HG03025 (cell line): ENCODE measurements around the gene CD2BP2.

Experiments
- ATAC-seq: cut with Tn5 transposase; IDR thresholded peaks from one replicate; pipeline ENCODE4 v1.9.1; 2021; ENCODE audit warnings: mild to moderate bottlenecking, moderate library complexity; ENCODE audit not compliant: unreplicated experiment, low FRiP score

Gene CD2BP2

DNA sequence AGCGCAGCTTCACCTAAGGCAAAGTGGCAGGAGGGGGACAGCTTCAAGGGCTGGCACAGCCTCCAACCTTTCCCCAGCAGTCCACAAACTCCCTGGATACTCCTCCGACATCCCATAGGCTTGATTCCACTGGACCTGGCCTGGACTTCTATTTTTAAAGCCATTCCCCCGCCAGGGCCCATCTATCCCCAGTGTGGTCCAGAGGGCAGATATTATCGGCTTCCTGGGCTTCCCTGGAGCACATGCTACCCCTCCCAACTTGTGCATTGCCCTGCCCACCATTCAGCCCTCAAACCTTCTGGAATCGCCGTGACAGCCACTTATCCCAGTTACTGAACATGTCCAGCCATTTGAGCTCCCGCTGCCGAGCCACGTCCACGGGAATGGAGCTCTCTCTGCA is 10.1 kb upstream of the CD2BP2 start:
- ATAC-seq: no peak

DNA sequence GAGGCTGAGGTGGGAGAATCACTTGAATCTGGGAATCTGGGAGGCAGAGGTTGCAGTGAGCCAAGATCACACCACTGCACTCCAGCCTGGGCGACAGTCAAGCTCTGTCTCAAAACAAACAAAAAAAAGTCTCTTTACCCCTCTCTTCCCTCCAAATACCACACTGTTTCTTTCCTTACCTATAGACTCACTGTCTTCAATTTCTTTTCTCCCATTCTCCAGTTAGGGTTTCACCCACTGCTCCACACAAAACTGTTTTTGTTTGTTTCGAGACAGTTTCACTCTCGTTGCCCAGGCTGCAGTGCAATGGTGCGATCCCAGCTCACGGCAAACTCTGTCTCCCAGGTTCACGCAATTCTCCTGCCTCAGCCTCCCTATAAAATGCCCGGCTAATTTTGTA is 6.1 kb upstream of the CD2BP2 start:
- no peak for ATAC-seq

DNA sequence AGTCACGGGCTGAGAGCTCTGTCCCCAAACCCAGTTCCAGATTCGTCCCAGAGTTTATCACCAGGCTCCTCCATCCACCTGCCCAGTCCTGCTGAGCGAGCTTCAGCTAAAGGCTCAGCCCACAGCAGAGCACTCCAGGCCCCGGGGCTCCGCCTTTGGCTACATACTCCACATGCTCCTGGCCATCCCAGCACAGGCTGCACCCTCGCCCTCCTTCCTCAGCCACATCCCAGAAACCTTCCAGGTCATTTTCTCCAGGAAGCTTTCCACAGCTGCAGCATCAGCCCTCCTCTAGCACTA is 4.7 kb upstream of the CD2BP2 start:
- ATAC-seq: no peak

DNA sequence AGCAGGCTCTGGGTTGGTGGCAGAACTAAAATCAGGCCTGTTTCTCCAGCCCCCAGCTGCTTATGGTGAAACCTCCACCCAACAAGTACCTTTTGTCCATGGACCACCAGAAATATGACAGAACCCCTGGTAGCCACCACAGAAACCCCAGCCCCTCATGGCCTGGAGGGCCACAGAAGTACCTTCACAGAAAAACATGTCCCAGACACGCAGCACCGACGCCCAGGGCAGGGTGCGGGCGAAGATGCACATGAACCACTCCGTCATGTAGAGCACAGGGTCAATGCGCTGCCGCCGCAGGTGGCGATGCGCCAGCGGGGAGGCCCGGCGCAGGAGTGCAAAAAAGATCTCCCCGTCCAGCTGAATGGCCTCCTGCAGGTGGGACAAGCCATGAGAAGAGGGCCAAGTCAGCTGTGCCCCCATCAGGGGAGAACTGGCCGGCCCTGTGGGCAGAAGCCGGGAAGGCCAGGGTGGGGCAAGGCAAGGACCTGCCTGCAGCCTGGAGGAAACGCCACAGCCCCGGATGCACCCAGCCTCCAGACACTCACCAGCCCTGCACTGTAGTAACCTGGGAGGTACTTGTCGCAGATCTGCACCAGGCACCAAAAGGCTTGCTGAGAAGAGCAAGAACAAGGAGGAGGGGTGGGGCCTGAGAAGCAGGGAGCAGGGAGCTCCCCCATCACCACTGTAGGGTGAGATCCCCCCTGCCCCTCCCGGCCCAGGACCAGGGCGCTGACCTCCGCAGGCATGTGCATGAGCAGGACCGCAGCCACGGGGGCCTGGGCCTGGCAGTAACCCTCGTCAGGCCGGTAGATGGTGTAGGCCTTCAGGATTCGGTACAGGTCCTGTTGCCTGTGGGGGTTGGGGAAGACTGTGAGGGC is 4.1 kb upstream of the CD2BP2 start:
- ATAC-seq: no peak

DNA sequence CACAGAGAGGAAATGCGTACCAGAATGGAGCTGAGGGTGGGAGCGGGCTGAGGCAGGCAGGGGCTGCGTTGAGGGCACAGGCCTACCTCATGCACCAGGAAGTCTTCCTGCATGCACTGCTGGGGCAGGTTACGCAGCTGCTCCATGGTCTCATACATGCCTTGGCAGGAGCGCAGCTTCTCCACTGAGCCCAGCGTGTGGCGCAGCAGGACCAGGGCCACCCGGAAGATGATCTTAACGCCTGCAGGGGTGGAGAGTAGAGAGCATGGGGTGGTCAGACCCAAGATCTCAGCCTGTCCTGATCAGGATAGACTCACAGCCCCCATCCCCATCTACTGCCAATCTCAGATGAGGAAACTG is 3.4 kb upstream of the CD2BP2 start:
- ATAC-seq: no peak

DNA sequence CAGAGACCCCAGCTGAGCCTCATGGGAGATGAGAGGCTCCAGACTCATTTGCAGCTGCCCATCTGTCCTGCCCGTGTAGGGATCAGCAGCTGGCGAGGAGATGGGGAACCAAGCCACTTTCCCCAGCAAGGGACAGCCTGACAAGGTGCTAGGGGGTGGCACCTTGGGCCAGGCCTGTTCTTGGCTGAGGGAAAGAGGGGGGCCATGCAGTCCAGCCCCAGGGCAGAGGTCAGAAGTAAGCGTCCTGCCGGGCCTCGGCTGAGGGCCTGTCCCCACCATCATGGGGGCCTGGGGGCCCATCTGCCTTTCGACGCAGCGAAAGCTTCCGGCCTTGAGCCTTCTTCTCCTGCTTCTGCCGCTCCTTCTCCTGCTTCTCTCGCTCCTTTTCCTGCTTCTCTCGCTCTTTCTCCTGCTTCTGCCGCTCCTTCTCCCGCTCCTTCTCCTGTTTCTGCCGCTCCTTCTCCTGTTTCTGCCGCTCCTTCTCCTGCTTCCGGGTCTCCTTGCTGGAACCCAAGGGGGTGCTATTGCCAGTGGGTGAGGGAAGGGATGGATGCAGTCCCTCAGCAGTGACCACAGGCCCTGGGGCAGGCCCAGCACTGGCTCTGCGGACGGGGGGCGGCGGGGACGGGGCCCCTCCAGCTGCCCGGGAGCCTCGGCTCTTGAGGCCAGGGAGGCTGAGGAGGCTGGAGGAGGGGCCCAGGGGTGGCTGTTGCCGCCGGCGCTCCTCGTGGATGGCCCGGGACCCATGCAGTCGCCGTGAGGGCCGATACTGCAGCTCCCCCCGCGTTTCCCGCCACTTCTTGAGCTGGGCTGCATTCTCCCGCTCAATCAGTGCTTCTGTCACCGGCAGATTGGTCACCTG is 2.8 kb upstream of the CD2BP2 start:
- ATAC-seq: no peak

DNA sequence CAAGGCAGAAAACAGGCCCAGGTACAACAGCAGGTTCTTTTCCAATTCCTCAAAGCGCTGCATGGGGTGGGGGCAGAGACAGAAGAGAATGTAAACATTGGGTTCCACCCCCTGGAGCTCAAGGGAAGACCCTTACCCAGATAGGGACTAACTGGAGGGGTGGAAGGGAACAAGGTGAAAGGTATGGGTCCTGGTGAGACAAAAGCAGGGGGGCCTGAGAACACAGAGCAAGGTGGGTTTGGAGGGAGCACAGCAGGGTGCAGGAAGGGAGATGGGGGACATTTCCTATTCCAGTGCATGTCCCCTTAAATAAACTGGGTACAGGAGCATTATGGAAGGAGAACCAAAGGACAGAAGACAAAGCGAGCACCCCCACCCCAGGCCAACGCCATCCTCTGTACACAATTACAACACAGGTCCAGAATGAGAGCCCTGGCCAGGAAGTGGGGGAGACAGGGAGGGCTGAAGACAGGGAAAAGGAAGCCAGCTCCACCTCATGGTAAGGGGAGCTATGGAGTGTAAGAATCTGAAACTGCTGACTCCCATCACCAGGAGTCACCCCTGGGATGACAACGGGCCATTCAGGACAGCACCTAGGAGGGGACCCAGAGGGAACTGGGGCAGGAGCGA is 2.1 kb upstream of the CD2BP2 start:
- ATAC-seq: no peak

DNA sequence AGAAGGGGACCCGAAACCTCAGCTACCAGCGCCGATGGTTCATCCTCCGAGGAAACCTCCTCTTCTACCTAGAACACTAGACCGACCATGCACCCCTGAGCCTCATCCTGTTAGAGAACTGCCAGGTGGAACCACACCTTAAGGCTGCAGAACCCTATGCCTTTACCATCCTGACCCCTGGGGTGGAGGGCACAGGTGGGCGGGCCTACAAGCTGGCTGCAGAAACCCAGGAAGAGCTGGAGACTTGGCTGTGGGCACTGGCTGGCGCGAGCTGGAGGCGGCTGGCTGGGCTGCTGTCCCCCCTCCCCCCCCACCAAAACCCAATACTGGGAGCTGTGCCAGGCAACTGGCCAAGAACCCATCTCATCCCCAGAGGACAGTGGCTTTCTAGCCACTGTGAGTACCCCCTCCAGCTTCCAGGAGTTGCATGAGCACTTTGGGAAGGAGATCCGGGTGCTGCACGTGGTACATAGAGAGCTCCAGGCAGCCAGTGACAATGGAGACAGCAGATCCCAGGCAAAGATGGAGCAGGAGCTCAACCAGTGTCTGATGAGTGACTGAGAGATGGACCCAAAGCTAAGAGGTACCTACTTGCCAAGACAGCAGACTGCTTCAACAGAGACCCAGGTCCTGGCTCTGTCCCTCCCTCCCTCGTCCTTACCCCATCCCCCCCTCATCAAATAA is 1.4 kb upstream of the CD2BP2 start:
- ATAC-seq: no peak

DNA sequence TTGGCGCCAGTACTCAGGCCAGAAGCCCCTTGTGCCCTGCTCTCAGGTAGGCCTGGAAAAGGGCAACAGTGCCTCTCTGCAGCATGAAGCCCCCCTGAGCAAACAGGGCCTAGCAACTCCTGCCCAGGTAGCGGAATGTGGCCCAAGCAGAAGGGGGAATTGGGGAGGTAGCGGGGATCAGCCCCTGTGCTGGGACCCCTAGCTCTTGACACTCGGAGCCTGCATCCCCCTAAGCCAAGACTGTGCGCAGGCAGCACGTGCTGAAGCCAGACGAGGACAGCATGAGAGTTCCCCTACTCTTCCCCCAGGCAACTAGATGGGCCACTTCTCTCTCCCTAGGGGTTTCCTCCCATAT is 823 bp upstream of the CD2BP2 start:
- no peak for ATAC-seq

DNA sequence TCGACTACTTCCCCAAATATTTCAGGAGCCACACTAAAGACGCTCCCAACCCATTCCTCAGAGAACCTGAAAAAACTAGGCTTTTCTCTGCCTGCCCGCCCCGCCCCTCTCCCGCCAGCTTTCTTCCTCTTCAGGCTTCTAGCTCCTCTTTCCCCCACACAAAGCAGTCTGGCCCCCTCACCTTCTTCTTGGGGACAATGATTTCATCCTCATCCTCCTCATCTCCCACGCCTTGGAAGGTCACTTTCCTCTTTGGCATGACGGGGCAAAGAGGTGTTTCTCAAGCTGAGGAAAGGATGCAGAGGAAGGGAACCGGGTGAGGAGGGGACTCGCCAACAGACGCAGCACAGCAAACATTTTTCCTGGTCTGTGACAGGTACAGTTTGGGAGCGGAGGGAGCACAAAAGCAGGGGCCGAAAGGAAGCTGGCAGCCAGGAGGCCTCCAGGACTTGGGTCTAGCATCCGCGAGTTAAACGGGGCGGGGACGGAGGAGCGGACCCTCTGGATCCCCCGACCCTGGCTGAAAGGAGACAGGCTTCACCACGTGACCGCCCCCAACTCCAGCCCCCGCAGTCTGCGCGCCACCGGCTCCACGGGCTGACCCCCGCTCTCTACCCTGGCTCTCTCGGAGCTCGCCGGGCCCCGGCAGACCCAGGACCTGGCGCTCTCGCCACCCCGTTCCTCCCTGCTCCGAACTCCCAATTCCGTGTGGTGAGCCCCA is 525 bp downstream of the CD2BP2 start:
- ATAC-seq: no peak

DNA sequence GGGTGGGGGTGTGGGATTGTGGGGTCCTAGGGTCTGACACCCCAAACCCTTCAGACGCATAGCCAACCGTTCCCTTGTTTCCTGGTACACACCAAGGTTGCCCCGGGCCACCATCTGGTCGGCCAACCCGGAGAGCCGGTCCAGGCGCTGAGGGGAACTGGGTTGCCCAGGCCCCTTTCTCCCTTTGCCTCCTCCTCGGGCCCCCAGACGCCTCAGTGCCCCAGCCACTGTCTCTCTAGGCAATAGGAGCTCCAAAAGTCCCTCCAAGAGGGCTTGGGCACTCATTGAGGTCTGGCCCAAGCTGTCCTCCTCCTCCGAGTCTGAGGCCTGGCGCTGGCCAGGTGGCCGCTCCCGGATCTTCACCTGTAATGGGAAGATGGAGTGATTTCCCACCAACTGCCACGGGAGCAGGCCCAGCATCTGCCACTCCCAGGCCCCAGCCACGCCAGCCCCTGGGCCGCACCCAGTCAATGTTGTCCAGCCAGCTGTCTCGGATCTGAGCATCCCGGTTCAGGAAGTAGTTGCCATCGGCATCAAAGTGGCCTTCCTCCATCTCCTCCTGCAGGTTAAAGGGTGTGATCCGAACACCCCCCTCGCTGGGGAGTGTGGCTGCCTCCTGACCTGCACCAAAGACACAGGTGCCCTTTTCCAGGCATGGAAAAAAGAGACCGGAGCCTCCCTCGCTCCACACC is 1.5 kb downstream of the CD2BP2 start:
- ATAC-seq: no peak

DNA sequence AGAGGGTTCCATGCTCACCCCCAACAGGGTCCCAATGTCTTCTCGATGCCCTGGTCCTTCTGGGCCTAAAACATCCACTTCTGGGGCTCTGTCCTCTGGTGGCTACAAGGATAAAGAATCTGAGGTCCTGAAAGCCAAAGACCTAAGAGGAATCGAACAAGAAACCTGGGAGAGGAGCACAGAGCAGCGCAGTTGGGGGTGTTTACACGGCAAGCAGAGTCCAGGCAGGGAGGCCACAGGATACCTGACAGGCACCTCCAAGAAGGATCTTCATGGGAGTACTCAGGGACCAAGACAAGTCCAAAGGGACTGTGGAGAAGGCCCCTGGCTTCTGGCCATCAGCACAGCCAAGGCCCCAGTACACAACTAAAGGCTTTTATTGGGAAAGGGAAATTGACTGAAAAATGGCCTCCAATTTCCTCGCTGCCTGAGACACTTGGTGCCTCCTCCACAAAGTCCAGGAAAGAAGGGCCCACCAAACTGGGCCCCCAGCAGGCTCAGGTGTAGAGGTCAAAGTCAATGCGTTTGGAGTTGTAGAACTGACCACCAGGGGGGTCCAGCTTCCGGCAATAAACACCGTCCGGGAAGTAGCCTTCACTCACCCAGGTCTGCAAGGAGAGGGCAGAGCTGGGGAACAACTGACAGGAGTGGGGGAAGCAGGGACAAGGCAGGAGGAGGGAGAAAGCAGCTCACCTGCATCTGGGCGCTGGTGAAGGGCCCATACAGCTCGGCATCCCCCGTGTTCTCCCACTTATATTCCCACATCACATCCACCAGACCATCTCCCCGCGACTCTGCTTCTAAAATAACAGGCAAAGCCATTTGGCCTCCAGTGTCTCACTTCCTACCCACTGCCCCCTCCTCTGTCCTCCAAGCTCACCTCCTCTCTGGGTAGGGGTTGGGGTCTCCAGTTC is 2.4 kb downstream of the CD2BP2 start:
- ATAC-seq: no peak

DNA sequence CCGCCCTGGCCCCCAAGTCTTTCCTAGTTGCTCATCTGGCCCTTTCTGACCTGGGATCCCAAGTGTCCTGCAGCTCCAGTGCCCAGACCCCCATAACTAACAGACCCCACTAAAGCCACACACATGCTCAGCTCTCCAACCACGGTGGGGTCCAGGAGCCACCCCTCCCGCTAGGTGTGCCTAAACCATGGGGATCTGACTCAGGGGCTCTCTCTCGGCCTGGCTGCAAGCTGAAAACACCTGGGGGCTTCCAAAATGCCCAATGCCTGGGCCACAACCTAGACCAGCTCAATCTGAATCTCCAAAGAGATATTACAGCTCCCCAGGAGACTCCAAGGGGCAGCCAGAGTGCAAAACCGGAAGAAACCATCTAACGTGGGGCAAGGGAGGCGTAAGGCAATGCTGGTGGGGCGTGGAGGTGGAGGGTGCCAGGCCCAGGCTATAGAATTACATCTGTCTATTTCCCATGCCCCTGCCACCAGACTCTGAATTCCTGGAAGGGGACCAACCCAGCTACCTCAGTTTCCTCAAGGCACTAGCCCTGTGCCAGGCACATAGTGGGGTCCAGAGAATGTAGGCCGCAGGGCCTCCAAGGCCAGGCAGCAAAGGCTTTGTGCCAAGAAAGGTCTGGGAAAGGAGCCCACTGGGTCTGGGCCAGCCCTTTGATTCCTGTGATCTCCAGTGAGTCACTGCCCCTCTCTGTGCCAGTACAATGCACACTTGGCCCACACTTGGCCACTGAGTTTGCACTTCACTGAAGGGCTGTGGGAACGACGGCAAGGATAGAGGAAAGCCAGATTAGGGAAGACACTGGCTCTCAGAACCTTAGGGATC is 3.3 kb downstream of the CD2BP2 start:
- ATAC-seq: no peak

DNA sequence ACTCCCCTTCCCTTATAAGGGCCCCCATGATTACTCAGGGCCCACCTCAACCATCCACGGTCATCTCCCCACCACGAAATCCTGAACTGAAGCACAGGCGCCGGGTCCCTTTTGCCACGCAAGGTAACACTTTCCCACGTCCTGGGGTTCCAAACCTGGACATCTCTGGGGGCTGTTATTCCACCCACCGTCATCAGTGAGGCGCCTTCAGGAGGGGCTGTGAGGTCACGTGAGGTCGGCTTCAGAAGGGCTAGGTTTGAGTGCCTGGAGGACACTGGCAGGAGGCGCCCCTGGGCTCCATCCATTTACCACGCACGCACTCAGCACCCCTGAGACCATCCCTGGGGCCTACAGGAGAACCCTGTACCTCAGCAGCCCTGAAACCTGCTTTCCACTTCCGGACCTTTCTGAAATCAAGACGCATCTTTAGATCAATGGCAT is 4.1 kb downstream of the CD2BP2 start:
- no peak for ATAC-seq

DNA sequence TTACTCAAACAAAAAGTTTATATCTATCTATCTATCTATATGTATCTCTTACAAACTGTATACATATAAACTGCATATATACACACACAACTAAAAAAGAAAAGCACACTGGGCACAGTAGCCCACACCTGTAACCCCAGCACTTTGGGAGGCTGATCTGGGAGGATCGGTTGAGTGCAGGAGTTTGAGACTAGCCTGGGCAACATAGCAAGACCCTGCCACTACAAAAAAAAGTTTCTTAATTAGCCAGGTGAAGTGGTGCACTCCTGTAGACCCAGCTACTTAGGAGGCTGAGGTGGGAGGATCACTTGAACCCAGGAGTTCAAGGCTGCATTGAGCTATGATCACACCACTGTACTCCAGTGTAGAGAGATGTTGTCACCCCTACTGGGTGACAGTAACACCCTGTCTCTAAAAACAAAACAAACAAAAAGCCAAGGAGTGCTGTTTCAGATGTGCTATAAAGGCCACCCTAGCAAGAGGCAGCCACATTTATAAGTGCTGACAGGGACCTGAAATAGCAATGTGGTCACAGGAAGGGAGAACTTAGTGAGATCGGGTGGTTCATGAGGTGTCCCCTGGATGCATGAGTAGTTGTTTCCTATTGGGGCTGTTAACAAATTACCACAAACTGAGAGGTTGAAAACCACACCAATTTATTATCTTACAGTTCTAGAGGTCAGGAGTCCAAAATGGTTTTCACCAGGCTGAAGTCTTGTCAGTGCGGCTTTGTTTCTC is 4.8 kb downstream of the CD2BP2 start:
- no peak for ATAC-seq

DNA sequence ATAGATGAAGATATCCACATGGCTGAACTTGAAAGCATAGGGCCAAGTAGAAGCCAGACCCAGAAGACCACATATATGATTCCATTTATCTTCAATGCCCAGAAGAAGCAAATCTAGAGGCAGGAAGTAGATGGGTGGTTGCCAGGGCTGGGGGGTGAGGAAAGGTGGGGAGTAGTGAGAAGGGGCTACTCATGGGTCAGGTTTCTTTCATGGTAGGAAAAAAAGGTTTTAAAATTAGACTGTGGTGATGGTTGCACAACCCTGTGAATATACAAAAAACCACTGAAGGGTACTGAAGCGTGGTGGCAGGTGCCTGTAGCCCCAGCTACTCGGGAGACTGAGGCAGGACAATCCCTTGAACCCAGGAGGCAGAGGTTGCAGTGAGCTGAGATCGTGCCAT is 5.4 kb downstream of the CD2BP2 start:
- ATAC-seq: no peak

DNA sequence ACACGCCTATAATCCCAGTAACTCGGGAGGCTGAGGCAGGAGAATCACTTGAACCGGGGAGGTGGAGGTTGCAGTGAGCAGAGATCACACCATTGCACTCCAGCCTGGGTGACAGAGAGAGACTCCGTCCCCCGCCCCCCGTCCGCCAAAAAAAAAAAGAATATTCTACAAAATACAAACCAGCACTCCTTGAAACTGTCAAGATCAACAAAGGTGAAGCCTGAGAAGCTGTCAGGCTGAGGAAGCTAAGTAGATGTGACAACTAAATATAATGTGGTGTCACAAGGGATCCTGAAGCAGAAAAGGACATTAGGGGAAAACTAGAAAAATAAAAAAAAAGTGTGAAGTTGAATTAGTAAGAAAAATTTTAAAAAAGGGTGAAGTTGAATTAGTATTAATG is 6.2 kb downstream of the CD2BP2 start:
- no peak for ATAC-seq
